Measurements from ENCODE around the gene VDR.

Gene VDR

GRCh38 chr12:47863467-47863866 lies 41.3 kb downstream of the VDR start:
- Histone ChIP-seq H3K4me3 (ENCODE audit: insufficient read depth, low read depth, low read length, poor library complexity, severe bottlenecking) (no peak overlapping the region), H3K4me1 (ENCODE audit: control insufficient read depth, insufficient read depth, low read length, poor library complexity, severe bottlenecking) (no peaks in the 10 kb centered on the region), H3K9me3 (ENCODE audit: control insufficient read depth, low read length) (no peaks in the 10 kb centered on the region), H3K36me3 (ENCODE audit: control insufficient read depth, insufficient read depth, low read length) (no peaks in the 10 kb centered on the region), H3K27me3 (replicated peaks; ENCODE audit: control insufficient read depth, insufficient read depth, low read length, poor library complexity, severe bottlenecking) (no peaks in the 10 kb centered on the region), H3K27ac (ENCODE audit: insufficient read depth, low read length, poor library complexity, severe bottlenecking) (no peak overlapping the region)
- no peak for DNase-seq

GRCh38 chr12:47862881-47863280 lies 41.9 kb downstream of the VDR start:
- Histone ChIP-seq H3K27ac (ENCODE audit: insufficient read depth, low read length, poor library complexity, severe bottlenecking) (no peak overlapping the region), H3K4me1 (ENCODE audit: control insufficient read depth, insufficient read depth, low read length, poor library complexity, severe bottlenecking) (no peaks in the 10 kb centered on the region), H3K4me3 (ENCODE audit: insufficient read depth, low read depth, low read length, poor library complexity, severe bottlenecking) (no peak overlapping the region), H3K36me3 (ENCODE audit: control insufficient read depth, insufficient read depth, low read length) (no peaks in the 10 kb centered on the region), H3K27me3 (replicated peaks; ENCODE audit: control insufficient read depth, insufficient read depth, low read length, poor library complexity, severe bottlenecking) (no peaks in the 10 kb centered on the region), H3K9me3 (ENCODE audit: control insufficient read depth, low read length) (no peaks in the 10 kb centered on the region)
- DNase-seq: no peak

- no peaks in the 10 kb centered on the region for H3K4me1 ChIP-seq (ENCODE audit: control insufficient read depth, insufficient read depth, low read length, poor library complexity, severe bottlenecking)
- DNase-seq: no peak
- H3K36me3 ChIP-seq (ENCODE audit: control insufficient read depth, insufficient read depth, low read length): no peaks in the 10 kb centered on the region
- H3K27me3 ChIP-seq (replicated peaks; ENCODE audit: control insufficient read depth, insufficient read depth, low read length, poor library complexity, severe bottlenecking): no peaks in the 10 kb centered on the region
- H3K27ac ChIP-seq (ENCODE audit: insufficient read depth, low read length, poor library complexity, severe bottlenecking): no peak overlapping the region
- no peaks in the 10 kb centered on the region for H3K9me3 ChIP-seq (ENCODE audit: control insufficient read depth, low read length)
- no peak overlapping the region for H3K4me3 ChIP-seq (ENCODE audit: insufficient read depth, low read depth, low read length, poor library complexity, severe bottlenecking)
Measured at GRCh38 chr12:47862167-47862750, 42.5 kb downstream of the VDR start.

GRCh38 chr12:47860873-47861272 lies 43.9 kb downstream of the VDR start:
- Histone ChIP-seq H3K36me3 (ENCODE audit: control insufficient read depth, insufficient read depth, low read length) (no peaks in the 10 kb centered on the region), H3K27me3 (replicated peaks; ENCODE audit: control insufficient read depth, insufficient read depth, low read length, poor library complexity, severe bottlenecking) (no peaks in the 10 kb centered on the region), H3K4me3 (ENCODE audit: insufficient read depth, low read depth, low read length, poor library complexity, severe bottlenecking) (no peak overlapping the region), H3K4me1 (ENCODE audit: control insufficient read depth, insufficient read depth, low read length, poor library complexity, severe bottlenecking) (no peaks in the 10 kb centered on the region), H3K9me3 (ENCODE audit: control insufficient read depth, low read length) (no peaks in the 10 kb centered on the region), H3K27ac (ENCODE audit: insufficient read depth, low read length, poor library complexity, severe bottlenecking) (no peak overlapping the region)
- no peak for DNase-seq

- no peaks in the 10 kb centered on the region for H3K4me1 ChIP-seq (ENCODE audit: control insufficient read depth, insufficient read depth, low read length, poor library complexity, severe bottlenecking)
- H3K27me3 ChIP-seq (replicated peaks; ENCODE audit: control insufficient read depth, insufficient read depth, low read length, poor library complexity, severe bottlenecking): no peaks in the 10 kb centered on the region
- no peak for DNase-seq
- no peaks in the 10 kb centered on the region for H3K9me3 ChIP-seq (ENCODE audit: control insufficient read depth, low read length)
- no peak overlapping the region for H3K27ac ChIP-seq (ENCODE audit: insufficient read depth, low read length, poor library complexity, severe bottlenecking)
- H3K36me3 ChIP-seq (ENCODE audit: control insufficient read depth, insufficient read depth, low read length): no peaks in the 10 kb centered on the region
- no peak overlapping the region for H3K4me3 ChIP-seq (ENCODE audit: insufficient read depth, low read depth, low read length, poor library complexity, severe bottlenecking)
Measured at GRCh38 chr12:47860279-47860841, 44.4 kb downstream of the VDR start.

- DNase-seq: no peak
- Histone ChIP-seq H3K27me3 (replicated peaks; ENCODE audit: control insufficient read depth, insufficient read depth, low read length, poor library complexity, severe bottlenecking) (no peaks in the 10 kb centered on the region), H3K9me3 (ENCODE audit: control insufficient read depth, low read length) (no peaks in the 10 kb centered on the region), H3K4me1 (ENCODE audit: control insufficient read depth, insufficient read depth, low read length, poor library complexity, severe bottlenecking) (no peaks in the 10 kb centered on the region), H3K4me3 (ENCODE audit: insufficient read depth, low read depth, low read length, poor library complexity, severe bottlenecking) (no peak overlapping the region), H3K36me3 (ENCODE audit: control insufficient read depth, insufficient read depth, low read length) (no peaks in the 10 kb centered on the region), H3K27ac (ENCODE audit: insufficient read depth, low read length, poor library complexity, severe bottlenecking) (no peak overlapping the region)
Measured at GRCh38 chr12:47858511-47859266, 46.1 kb downstream of the VDR start.

GRCh38 chr12:47856721-47857575 lies 47.8 kb downstream of the VDR start:
- H3K27me3 ChIP-seq (replicated peaks; ENCODE audit: control insufficient read depth, insufficient read depth, low read length, poor library complexity, severe bottlenecking): no peaks in the 10 kb centered on the region
- H3K27ac ChIP-seq (ENCODE audit: insufficient read depth, low read length, poor library complexity, severe bottlenecking): no peak overlapping the region
- H3K36me3 ChIP-seq (ENCODE audit: control insufficient read depth, insufficient read depth, low read length): no peaks in the 10 kb centered on the region
- no peaks in the 10 kb centered on the region for H3K4me1 ChIP-seq (ENCODE audit: control insufficient read depth, insufficient read depth, low read length, poor library complexity, severe bottlenecking)
- no peak overlapping the region for H3K4me3 ChIP-seq (ENCODE audit: insufficient read depth, low read depth, low read length, poor library complexity, severe bottlenecking)
- DNase-seq: no peak
- no peaks in the 10 kb centered on the region for H3K9me3 ChIP-seq (ENCODE audit: control insufficient read depth, low read length)

- no peaks in the 10 kb centered on the region for H3K36me3 ChIP-seq (ENCODE audit: control insufficient read depth, insufficient read depth, low read length)
- H3K27me3 ChIP-seq (replicated peaks; ENCODE audit: control insufficient read depth, insufficient read depth, low read length, poor library complexity, severe bottlenecking): no peaks in the 10 kb centered on the region
- H3K27ac ChIP-seq (ENCODE audit: insufficient read depth, low read length, poor library complexity, severe bottlenecking): no peak overlapping the region
- H3K9me3 ChIP-seq (ENCODE audit: control insufficient read depth, low read length): no peaks in the 10 kb centered on the region
- H3K4me3 ChIP-seq (ENCODE audit: insufficient read depth, low read depth, low read length, poor library complexity, severe bottlenecking): no peak overlapping the region
- no peaks in the 10 kb centered on the region for H3K4me1 ChIP-seq (ENCODE audit: control insufficient read depth, insufficient read depth, low read length, poor library complexity, severe bottlenecking)
- DNase-seq: no peak
Measured at GRCh38 chr12:47856094-47856493, 48.7 kb downstream of the VDR start.

- H3K4me3 ChIP-seq (ENCODE audit: insufficient read depth, low read depth, low read length, poor library complexity, severe bottlenecking): no peak overlapping the region
- H3K27ac ChIP-seq (ENCODE audit: insufficient read depth, low read length, poor library complexity, severe bottlenecking): no peak overlapping the region
- no peaks in the 10 kb centered on the region for H3K36me3 ChIP-seq (ENCODE audit: control insufficient read depth, insufficient read depth, low read length)
- no peaks in the 10 kb centered on the region for H3K27me3 ChIP-seq (replicated peaks; ENCODE audit: control insufficient read depth, insufficient read depth, low read length, poor library complexity, severe bottlenecking)
- H3K4me1 ChIP-seq (ENCODE audit: control insufficient read depth, insufficient read depth, low read length, poor library complexity, severe bottlenecking): no peaks in the 10 kb centered on the region
- H3K9me3 ChIP-seq (ENCODE audit: control insufficient read depth, low read length): no peaks in the 10 kb centered on the region
- DNase-seq: no peak
Measured at GRCh38 chr12:47855502-47855901, 49.3 kb downstream of the VDR start.

GRCh38 chr12:47854531-47854930 lies 50.3 kb downstream of the VDR start:
- no peak overlapping the region for H3K4me3 ChIP-seq (ENCODE audit: insufficient read depth, low read depth, low read length, poor library complexity, severe bottlenecking)
- DNase-seq: no peak
- no peak overlapping the region for H3K27ac ChIP-seq (ENCODE audit: insufficient read depth, low read length, poor library complexity, severe bottlenecking)
- no peaks in the 10 kb centered on the region for H3K27me3 ChIP-seq (replicated peaks; ENCODE audit: control insufficient read depth, insufficient read depth, low read length, poor library complexity, severe bottlenecking)
- no peaks in the 10 kb centered on the region for H3K4me1 ChIP-seq (ENCODE audit: control insufficient read depth, insufficient read depth, low read length, poor library complexity, severe bottlenecking)
- no peaks in the 10 kb centered on the region for H3K36me3 ChIP-seq (ENCODE audit: control insufficient read depth, insufficient read depth, low read length)
- H3K9me3 ChIP-seq (ENCODE audit: control insufficient read depth, low read length): no peaks in the 10 kb centered on the region
